GM21786 (cell line): ENCODE measurements around the gene SRP9.
"Not testable (repeated sequence)": the region's sequence is repeated elsewhere in the genome, so short reads cannot be mapped to it uniquely, and the experiment has no call there.

ENCODE experiments used
- ATAC-seq: cut with Tn5 transposase; IDR thresholded peaks from one replicate; pipeline ENCODE4 v1.9.1; 2021; ENCODE audit not compliant: unreplicated experiment

The SRP9 gene

GRCh38 chr1:225835856-225836255, 58.2 kb downstream of the SRP9 start:
- no peak for ATAC-seq

DNA sequence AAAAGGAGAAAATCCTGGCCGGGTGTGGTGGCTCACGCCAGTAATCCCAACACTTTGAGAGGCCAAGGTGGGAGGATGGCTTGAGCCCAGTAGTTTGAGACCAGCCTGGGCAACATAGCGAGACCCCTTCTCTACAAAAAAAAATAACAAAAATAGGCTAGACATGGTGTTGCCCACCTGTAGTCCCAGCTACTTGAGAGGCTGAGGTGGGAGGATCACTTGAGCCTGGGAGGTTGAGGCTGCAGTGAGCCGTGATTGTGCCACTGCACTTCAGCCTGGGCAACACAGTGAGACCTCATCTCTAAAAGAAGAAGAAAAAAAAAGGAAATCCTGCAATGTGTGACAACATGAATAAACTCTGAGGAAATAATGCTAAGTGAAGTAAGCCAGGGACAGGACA, 58.7 kb downstream of the SRP9 start:
- ATAC-seq = not testable (repeated sequence)

DNA sequence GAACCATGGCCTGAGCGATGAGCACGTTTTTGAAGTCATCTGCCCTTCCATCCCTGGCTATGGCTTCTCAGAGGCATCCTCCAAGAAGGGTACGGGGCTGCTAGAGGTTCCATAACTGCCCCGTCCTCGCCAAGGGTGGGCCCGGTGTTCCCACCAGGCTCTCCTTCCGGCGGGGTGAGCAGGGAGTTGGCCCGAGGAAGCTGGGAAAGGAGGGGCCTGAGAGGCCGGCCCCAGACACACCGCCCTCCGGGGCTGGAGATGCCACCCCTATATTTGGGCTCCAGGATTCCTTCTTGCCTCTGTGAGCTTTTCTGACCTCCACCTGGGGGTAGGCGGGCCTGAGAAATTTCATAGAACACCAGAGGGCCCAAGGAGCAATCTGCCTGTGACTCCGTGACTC, 61.2 kb downstream of the SRP9 start:
- no peak for ATAC-seq
